Ishikawa (cell line): ENCODE results near the gene NHEJ1.

Source experiments
- CEBPB ChIP-seq: IDR thresholded peaks from 2 replicates; pipeline ENCODE4 v1.6.1; 2012
- CREB1 ChIP-seq: IDR thresholded peaks from 2 replicates; pipeline ENCODE4 v1.6.1; 2012; ENCODE audit warnings: low read depth
- EGR1 ChIP-seq: IDR thresholded peaks from 2 replicates; pipeline ENCODE4 v1.6.1; 2012
- EP300 ChIP-seq: IDR thresholded peaks from 2 replicates; pipeline ENCODE4 v1.6.1; 2012; ENCODE audit warnings: borderline replicate concordance
- FOXM1 ChIP-seq: IDR thresholded peaks from 2 replicates; pipeline ENCODE4 v1.6.1; 2012; ENCODE audit warnings: low read depth, borderline replicate concordance
- NFIC ChIP-seq: IDR thresholded peaks from 2 replicates; pipeline ENCODE4 v1.6.1; 2012
- RAD21 ChIP-seq: IDR thresholded peaks from 2 replicates; pipeline ENCODE4 v1.6.1; 2012; ENCODE audit warnings: low read depth
- TAF1 ChIP-seq: IDR thresholded peaks from 2 replicates; pipeline ENCODE4 v1.6.1; 2012; ENCODE audit warnings: low read depth, mild to moderate bottlenecking
- TCF12 ChIP-seq: IDR thresholded peaks from 2 replicates; pipeline ENCODE4 v1.6.1; 2012; ENCODE audit warnings: low read depth
- TEAD4 ChIP-seq: IDR thresholded peaks from 2 replicates; pipeline ENCODE4 v1.6.1; 2012
- YY1 ChIP-seq: IDR thresholded peaks from 2 replicates; pipeline ENCODE4 v1.6.1; 2012; ENCODE audit warnings: low read depth
- ZBTB7A ChIP-seq: IDR thresholded peaks from 2 replicates; pipeline ENCODE4 v1.6.1; 2012; ENCODE audit warnings: low read depth
- TF ChIP-seq, protein P1 (sequence below): IDR thresholded peaks from 2 replicates; pipeline ENCODE4 v1.6.1; 2012
- TF ChIP-seq, protein P2 (sequence below): IDR thresholded peaks from 2 replicates; pipeline ENCODE4 v1.6.1; 2012
- TF ChIP-seq, protein P3 (sequence below): IDR thresholded peaks from 2 replicates; pipeline ENCODE4 v1.6.1; 2012; ENCODE audit warnings: low read depth, mild to moderate bottlenecking

NHEJ1 gene

DNA sequence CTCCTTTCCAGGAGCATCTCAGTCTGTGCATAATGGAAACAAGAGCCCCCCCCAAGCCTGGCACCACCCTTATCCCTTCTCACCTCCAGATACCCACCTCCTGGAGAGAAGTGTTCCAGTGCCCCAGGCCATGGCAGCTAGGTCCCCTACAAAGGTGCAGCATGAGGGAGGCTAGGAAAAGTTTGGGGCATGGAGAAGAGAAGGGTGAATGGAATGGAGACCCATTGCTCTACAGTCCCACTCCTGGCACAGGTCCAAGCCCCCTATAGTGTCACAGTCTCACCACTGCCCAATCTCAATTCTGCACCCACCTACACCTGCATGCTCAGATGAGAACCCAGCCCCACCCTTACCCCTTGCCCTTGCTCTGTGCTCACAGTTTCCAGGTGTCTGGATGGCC lies 8.3 kb upstream of the NHEJ1 start:
- TF ChIP-seq, protein P1, sequence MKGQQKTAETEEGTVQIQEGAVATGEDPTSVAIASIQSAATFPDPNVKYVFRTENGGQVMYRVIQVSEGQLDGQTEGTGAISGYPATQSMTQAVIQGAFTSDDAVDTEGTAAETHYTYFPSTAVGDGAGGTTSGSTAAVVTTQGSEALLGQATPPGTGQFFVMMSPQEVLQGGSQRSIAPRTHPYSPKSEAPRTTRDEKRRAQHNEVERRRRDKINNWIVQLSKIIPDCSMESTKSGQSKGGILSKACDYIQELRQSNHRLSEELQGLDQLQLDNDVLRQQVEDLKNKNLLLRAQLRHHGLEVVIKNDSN, result no peak
- no peak for TF ChIP-seq EGR1
- TF ChIP-seq FOXM1, result no peak
- TF ChIP-seq RAD21, result no peak
- no peak for TF ChIP-seq EP300
- TF ChIP-seq TEAD4, result no peak
- TF ChIP-seq YY1, result no peak
- no peak for TF ChIP-seq TAF1
- TF ChIP-seq, protein P2, sequence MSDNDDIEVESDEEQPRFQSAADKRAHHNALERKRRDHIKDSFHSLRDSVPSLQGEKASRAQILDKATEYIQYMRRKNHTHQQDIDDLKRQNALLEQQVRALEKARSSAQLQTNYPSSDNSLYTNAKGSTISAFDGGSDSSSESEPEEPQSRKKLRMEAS, result no peak
- no peak for TF ChIP-seq CEBPB
- TF ChIP-seq CREB1, result no peak
- TF ChIP-seq NFIC, result no peak
- TF ChIP-seq, protein P3, sequence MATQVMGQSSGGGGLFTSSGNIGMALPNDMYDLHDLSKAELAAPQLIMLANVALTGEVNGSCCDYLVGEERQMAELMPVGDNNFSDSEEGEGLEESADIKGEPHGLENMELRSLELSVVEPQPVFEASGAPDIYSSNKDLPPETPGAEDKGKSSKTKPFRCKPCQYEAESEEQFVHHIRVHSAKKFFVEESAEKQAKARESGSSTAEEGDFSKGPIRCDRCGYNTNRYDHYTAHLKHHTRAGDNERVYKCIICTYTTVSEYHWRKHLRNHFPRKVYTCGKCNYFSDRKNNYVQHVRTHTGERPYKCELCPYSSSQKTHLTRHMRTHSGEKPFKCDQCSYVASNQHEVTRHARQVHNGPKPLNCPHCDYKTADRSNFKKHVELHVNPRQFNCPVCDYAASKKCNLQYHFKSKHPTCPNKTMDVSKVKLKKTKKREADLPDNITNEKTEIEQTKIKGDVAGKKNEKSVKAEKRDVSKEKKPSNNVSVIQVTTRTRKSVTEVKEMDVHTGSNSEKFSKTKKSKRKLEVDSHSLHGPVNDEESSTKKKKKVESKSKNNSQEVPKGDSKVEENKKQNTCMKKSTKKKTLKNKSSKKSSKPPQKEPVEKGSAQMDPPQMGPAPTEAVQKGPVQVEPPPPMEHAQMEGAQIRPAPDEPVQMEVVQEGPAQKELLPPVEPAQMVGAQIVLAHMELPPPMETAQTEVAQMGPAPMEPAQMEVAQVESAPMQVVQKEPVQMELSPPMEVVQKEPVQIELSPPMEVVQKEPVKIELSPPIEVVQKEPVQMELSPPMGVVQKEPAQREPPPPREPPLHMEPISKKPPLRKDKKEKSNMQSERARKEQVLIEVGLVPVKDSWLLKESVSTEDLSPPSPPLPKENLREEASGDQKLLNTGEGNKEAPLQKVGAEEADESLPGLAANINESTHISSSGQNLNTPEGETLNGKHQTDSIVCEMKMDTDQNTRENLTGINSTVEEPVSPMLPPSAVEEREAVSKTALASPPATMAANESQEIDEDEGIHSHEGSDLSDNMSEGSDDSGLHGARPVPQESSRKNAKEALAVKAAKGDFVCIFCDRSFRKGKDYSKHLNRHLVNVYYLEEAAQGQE, result no peak
- no peak for TF ChIP-seq ZBTB7A
- no peak for TF ChIP-seq TCF12

DNA sequence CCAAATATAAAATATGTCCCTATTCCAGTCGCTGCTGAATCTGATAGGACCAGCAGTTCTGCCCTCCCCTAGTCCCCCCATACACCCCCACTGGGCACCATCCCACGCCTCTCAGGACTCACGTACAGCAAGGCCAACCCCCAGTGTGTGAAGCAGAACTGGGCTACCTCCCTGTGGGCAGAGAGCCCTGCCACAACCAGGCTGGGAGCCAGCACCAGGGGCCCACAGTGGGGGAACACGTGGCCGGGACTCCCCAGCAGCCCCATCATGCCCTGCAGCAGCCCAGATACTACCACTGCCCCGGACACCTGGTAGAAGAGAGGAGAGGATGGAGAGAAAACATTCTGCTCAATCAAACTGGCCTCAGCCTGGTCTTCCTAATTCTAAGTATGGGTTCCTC lies 7.9 kb upstream of the NHEJ1 start:
- TF ChIP-seq YY1 (no peak), CREB1 (no peak), NFIC (no peak)

- no peak for TF ChIP-seq FOXM1
- no peak for TF ChIP-seq EP300
- TF ChIP-seq YY1, result no peak
- no peak for TF ChIP-seq EGR1
- no peak for TF ChIP-seq CREB1
- no peak for TF ChIP-seq CEBPB
- TF ChIP-seq RAD21, result no peak
- no peak for TF ChIP-seq NFIC
- TF ChIP-seq TAF1, result no peak
- TF ChIP-seq ZBTB7A, result no peak
- no peak for TF ChIP-seq TCF12
- TF ChIP-seq, protein P1, result no peak
- no peak for TF ChIP-seq TEAD4
Measured at GRCh38 chr2:219167997-219168396, 7.4 kb upstream of the NHEJ1 start.

- TF ChIP-seq ZBTB7A (no peak), EP300 (no peak), NFIC (no peak), RAD21 (no peak), YY1 (no peak), TEAD4 (no peak), TAF1 (no peak), EGR1 (no peak), FOXM1 (no peak)
- TF ChIP-seq, protein P2, result no peak
- TF ChIP-seq, protein P3, result no peak
Measured at GRCh38 chr2:219165058-219165911, 4.7 kb upstream of the NHEJ1 start.

- TF ChIP-seq EP300 (no peak), ZBTB7A (no peak), TAF1 (no peak), CEBPB (no peak), CREB1 (no peak), TCF12 (no peak), NFIC (no peak), YY1 (no peak), TEAD4 (no peak), RAD21 (no peak), EGR1 (no peak), FOXM1 (no peak)
- TF ChIP-seq, protein P1, result no peak
- TF ChIP-seq, protein P3, result no peak
- TF ChIP-seq, protein P2, result no peak
Measured at GRCh38 chr2:219163156-219163555, 2.5 kb upstream of the NHEJ1 start.
